C4-2B (cell line): Measurements from ENCODE around the gene DGKH.

Source experiments
- CTCF ChIP-seq: fragments of 450-650 bp; conservative IDR thresholded peaks from 2 replicates; pipeline ENCODE4 v1.5.1; 2017; ENCODE audit warnings: mild to moderate bottlenecking
- ZFX ChIP-seq: fragments of 450-650 bp; IDR thresholded peaks from 2 replicates; pipeline ENCODE4 v1.6.1; 2017

- TF ChIP-seq CTCF (no peak), ZFX (no peak)
These were observed 61.5 kb downstream of the DGKH start for GRCh38 chr13:42109957-42110356.
